CD4-positive, alpha-beta T cell (primary cell): ENCODE results near the gene C1QL3. TPM values are rescaled to one million over a fixed set of nuclear protein-coding genes. Genes with fewer than 3 reads are reported as not detected.
A peak's percentile ranks its signal among the peaks of the same experiment; 100 is the strongest.

ENCODE experiments used
- ATAC-seq: fragments of 200-7000 bp; cut with Tn5 transposase; one replicate; pipeline ENCODE4 v1.10.0; 2022; ENCODE audit warnings: mild to moderate bottlenecking; ENCODE audit not compliant: poor library complexity
- CTCF ChIA-PET: fragments of 350-600 bp; sonication (Branson Sonifier 250); formaldehyde crosslinking; loops from one replicate; lab custom pipeline; 2021; ENCODE audit warnings: antibody characterized with exemption, inconsistent platforms; lab: Charles Lee
- POLR2A ChIA-PET: fragments of 350-600 bp; sonication (Branson Sonifier 250); formaldehyde crosslinking; loops from one replicate; lab custom pipeline; 2021; ENCODE audit warnings: antibody characterized with exemption, inconsistent platforms; lab: Charles Lee
- DNase-seq, 14 experiments: peaks; one replicate each; pipeline ENCODE4 v3.0.0-alpha.2; 2013 to 2020; ENCODE audit warnings: mixed read lengths in 2 of 14
- H3K27ac ChIP-seq, 2 donors: one replicate each; pipeline versions ENCODE4 v1.5.1 to v1.7.0; 2013; ENCODE audit warnings: low read length in 2 of 2, low read depth in 1 of 2, mild to moderate bottlenecking in 1 of 2
- H3K27me3 ChIP-seq, 2 experiments: 1 replicate in 1 of 2; 2 replicates in 1 of 2; pipeline versions ENCODE4 v1.6.1 to v1.7.0; 2013; ENCODE audit warnings: low read length in 2 of 2, control low read depth in 1 of 2, mild to moderate bottlenecking in 1 of 2, moderate library complexity in 1 of 2; ENCODE audit not compliant: insufficient read depth in 2 of 2, control insufficient read depth in 1 of 2
- H3K36me3 ChIP-seq: one replicate; pipeline ENCODE4 v1.6.1; 2013; ENCODE audit warnings: low read length, control low read depth; ENCODE audit not compliant: insufficient read depth
- H3K4me1 ChIP-seq: one replicate; pipeline ENCODE4 v1.6.1; 2013; ENCODE audit warnings: low read length, control low read depth; ENCODE audit not compliant: insufficient read depth
- H3K4me3 ChIP-seq: one replicate; pipeline ENCODE4 v1.5.1; 2013; ENCODE audit warnings: mild to moderate bottlenecking, low read length, moderate library complexity
- H3K9me3 ChIP-seq, 2 experiments: 1 replicate in 1 of 2; 2 replicates in 1 of 2; pipeline versions ENCODE4 v1.6.1 to v1.7.0; 2013; ENCODE audit warnings: low read length in 2 of 2, mild to moderate bottlenecking in 2 of 2, control low read depth in 1 of 2, moderate library complexity in 1 of 2; ENCODE audit not compliant: control insufficient read depth in 1 of 2, insufficient read depth in 1 of 2
- H3K27ac Mint-ChIP-seq: one replicate; pipeline ENCODE4 v1.8.0; 2020; ENCODE audit warnings: mixed read lengths
- H3K27me3 Mint-ChIP-seq: one replicate; pipeline ENCODE4 v1.8.0; 2021; ENCODE audit warnings: mixed read lengths
- H3K36me3 Mint-ChIP-seq: one replicate; pipeline ENCODE4 v1.8.0; 2021; ENCODE audit warnings: low read depth, mixed read lengths
- H3K4me1 Mint-ChIP-seq: one replicate; pipeline ENCODE4 v1.8.0; 2021; ENCODE audit warnings: low read depth, mixed read lengths
- H3K4me3 Mint-ChIP-seq: one replicate; pipeline ENCODE4 v1.8.0; 2020; ENCODE audit warnings: mild to moderate bottlenecking, mixed read lengths
- H3K9me3 Mint-ChIP-seq: one replicate; pipeline ENCODE4 v1.8.0; 2020; ENCODE audit warnings: mixed read lengths
- intact Hi-C, 2 experiments: fragments of 100-400 bp; cut with DNase I in 1 of 2; cut with micrococcal nuclease in 1 of 2; formaldehyde crosslinking; loops; one replicate each; pipeline versions ENCODE4 v1.15.1 to v1.9.0; 2023 to 2025; cut with DNase I, micrococcal nuclease
- total RNA-seq, 174 experiments: library from RNA in 2 of 174; stranded (reverse) in 2 of 174; gene quantifications; one replicate each; pipeline ENCODE4 v1.2.3 and lab custom pipeline; 2021 to 2026
- TF ChIP-seq, protein P1 (sequence below): fragments of 200-600 bp; IDR thresholded peaks from one replicate; pipeline ENCODE4 v1.8.0; 2022; ENCODE audit warnings: antibody characterized with exemption, mild to moderate bottlenecking

The C1QL3 gene
- total RNA-seq, 2 experiments from 2014 or later: not detected

DNA sequence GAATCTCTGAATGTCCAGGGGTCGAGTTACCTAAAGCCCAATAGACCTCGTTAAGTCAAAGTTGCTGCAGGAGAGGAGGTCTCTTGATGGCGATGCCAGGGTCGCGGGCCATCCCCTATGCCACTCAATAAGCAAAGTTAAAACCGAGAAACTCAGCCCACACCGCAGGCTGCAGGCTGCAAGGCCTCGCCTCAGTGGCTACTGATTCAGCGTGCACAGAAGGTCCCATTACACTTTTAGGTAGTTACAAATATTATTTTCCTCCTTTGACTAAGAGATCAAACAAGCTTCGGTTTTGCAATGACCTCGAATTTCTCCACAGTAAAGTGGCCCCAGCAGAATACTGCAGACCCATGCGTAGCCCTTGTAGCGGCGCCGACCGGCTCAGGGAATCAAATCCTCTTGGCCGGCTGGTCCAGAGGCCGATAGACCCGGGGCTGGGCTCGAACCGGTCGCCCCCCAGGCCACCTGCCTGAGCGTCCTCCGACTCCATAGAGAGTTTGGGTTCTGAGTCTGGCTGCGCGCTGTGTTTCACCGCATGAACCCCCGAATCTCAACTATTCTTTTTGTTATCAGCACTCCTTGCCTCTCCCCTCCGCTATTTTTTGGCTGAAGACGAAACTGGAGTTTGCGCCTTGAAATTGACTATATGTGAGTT is 2.3 kb downstream of the C1QL3 start:
- Mint-ChIP-seq H3K36me3 (peaks cover 3% of the 10 kb centered on the region), H3K27me3 (peaks cover 45% of the 10 kb centered on the region)
- no peaks in the 10 kb centered on the region for H3K36me3 ChIP-seq

DNA sequence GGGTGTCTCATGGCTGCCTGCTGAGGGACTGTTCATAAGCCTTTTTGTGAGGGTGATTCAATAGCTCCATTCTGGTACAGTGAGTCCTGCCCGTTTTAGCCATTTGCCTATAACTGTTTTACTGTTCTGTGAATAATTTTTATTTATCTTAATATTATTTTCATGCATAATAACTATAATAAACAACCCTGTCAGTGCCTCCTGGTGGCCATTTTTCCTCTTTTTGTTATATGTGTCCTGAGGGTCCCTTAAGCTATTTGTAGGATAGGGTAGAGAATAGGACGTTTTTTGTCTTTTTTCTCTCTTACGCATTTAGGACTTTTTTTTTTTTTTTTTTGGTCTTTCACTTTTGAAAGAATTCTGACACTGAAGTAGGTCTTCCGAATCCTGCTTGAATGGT is 2.9 kb downstream of the C1QL3 start:
- Mint-ChIP-seq H3K4me1 (peaks cover 10% of the 10 kb centered on the region), H3K36me3 (peaks cover 3% of the 10 kb centered on the region), H3K27ac (no peak overlapping the region), H3K4me3 (peak overlapping the region; percentile 81), H3K9me3 (no peaks in the 10 kb centered on the region), H3K27me3 (peaks cover 39% of the 10 kb centered on the region)
- ChIA-PET CTCF (interaction anchor here (0.6 kb wide), 1 partner anchor 253 kb away, joined by 3 read pairs; no protein-coding TSS in a partner anchor), POLR2A (no interaction called here)
- Histone ChIP-seq H3K36me3 (no peaks in the 10 kb centered on the region), H3K4me1 (peaks cover 16% of the 10 kb centered on the region), H3K27ac (no peak overlapping the region), H3K9me3 (peaks cover 0 to 4% of the 10 kb centered on the region in 2 experiments), H3K4me3 (no peak overlapping the region), H3K27me3 (peaks cover 22 to 29% of the 10 kb centered on the region in 2 experiments)
- TF ChIP-seq, protein P1, sequence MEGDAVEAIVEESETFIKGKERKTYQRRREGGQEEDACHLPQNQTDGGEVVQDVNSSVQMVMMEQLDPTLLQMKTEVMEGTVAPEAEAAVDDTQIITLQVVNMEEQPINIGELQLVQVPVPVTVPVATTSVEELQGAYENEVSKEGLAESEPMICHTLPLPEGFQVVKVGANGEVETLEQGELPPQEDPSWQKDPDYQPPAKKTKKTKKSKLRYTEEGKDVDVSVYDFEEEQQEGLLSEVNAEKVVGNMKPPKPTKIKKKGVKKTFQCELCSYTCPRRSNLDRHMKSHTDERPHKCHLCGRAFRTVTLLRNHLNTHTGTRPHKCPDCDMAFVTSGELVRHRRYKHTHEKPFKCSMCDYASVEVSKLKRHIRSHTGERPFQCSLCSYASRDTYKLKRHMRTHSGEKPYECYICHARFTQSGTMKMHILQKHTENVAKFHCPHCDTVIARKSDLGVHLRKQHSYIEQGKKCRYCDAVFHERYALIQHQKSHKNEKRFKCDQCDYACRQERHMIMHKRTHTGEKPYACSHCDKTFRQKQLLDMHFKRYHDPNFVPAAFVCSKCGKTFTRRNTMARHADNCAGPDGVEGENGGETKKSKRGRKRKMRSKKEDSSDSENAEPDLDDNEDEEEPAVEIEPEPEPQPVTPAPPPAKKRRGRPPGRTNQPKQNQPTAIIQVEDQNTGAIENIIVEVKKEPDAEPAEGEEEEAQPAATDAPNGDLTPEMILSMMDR: peak; percentile 20
- no peak for DNase-seq
- no peak for ATAC-seq
- intact Hi-C loops: no loop called here

More for the DNA sequence above, 2.3 kb downstream of the C1QL3 start:
- H3K9me3 Mint-ChIP-seq: no peaks in the 10 kb centered on the region
- peaks cover 0 to 4% of the 10 kb centered on the region in 2 experiments for H3K9me3 ChIP-seq
- H3K4me1 ChIP-seq: peaks cover 16% of the 10 kb centered on the region
- ChIA-PET CTCF (interaction anchor here (0.6 kb wide), 1 partner anchor 253 kb away, joined by 3 read pairs; no protein-coding TSS in a partner anchor), POLR2A (no interaction called here)
- H3K4me3 Mint-ChIP-seq: peak overlapping the region; percentile 81
- H3K4me3 ChIP-seq: no peak overlapping the region
- DNase-seq (no peak), ATAC-seq (no peak)
- TF ChIP-seq, protein P1: no peak
- peaks cover 10% of the 10 kb centered on the region for H3K4me1 Mint-ChIP-seq
- H3K27ac ChIP-seq: no peak overlapping the region
- intact Hi-C loops: no loop called here
- H3K27me3 ChIP-seq: peaks cover 22 to 29% of the 10 kb centered on the region in 2 experiments
- no peak overlapping the region for H3K27ac Mint-ChIP-seq

DNA sequence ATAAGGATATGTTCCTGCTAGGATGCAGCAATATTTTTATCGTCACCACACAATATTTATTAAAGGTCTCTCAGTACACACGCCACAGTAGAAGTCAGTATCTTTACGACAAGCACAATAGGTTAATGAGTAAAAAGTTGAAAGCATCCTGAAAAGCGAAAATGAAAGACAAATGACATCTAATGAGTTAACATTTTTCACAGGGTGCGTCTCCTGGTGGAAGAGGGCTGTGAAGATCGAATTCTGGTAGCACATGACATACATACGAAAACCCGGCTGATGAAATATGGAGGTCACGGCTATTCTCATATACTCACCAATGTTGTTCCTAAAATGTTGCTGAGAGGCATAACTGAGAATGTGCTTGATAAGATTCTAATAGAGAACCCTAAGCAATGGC is 10.8 kb downstream of the C1QL3 start:
- ATAC-seq (no peak), DNase-seq (no peak)
- Histone ChIP-seq H3K9me3 (no peaks in the 10 kb centered on the region), H3K4me1 (no peaks in the 10 kb centered on the region), H3K27ac (no peak overlapping the region), H3K27me3 (no peaks in the 10 kb centered on the region), H3K4me3 (no peak overlapping the region), H3K36me3 (peaks cover 18% of the 10 kb centered on the region)
- H3K9me3 Mint-ChIP-seq: no peaks in the 10 kb centered on the region
- no peaks in the 10 kb centered on the region for H3K4me1 Mint-ChIP-seq
- no peaks in the 10 kb centered on the region for H3K27me3 Mint-ChIP-seq
- H3K4me3 Mint-ChIP-seq: no peak overlapping the region
- peaks cover 48% of the 10 kb centered on the region for H3K36me3 Mint-ChIP-seq
- intact Hi-C loops: no loop called here
- POLR2A ChIA-PET: no interaction called here
- H3K27ac Mint-ChIP-seq: no peak overlapping the region
- CTCF ChIA-PET: no interaction called here
- TF ChIP-seq, protein P1: no peak
